Measurements from ENCODE around the gene VAMP5. TPM values are rescaled to one million over a fixed set of nuclear protein-coding genes. Genes with fewer than 3 reads are reported as not detected.

VAMP5 gene
- total and polyA plus RNA-seq, 4 donors = 9.7 to 74.6 (median 40.2) TPM

- TF ChIP-seq JUND (IDR thresholded peaks at IDR 0.05) (no peak), GABPA (IDR thresholded peaks at IDR 0.05 in 1 of 2, conservative IDR thresholded peaks at IDR 0.05 in 1 of 2) (no peak)
Measured at GRCh38 chr2:85579266-85579935, 4.8 kb upstream of the VAMP5 start (continued).

- Histone ChIP-seq H3K9me3 (ENCODE audit: control insufficient read depth in 4 of 4, low read length in 3 of 4) (no peaks in the 10 kb centered on the region), H3K4me1 (ENCODE audit: control insufficient read depth in 4 of 4, insufficient read depth in 4 of 4, low read length in 3 of 4) (peaks cover 9 to 41% (median 26%) of the 10 kb centered on the region in 4 donors), H3K9ac (ENCODE audit: low read depth in 1 of 2, low read length in 2 of 2) (no peak overlapping the region), H3K27ac (ENCODE audit: low read depth in 1 of 2, low read length in 2 of 2) (no peak overlapping the region), H3K27me3 (ENCODE audit: control insufficient read depth in 4 of 4, insufficient read depth in 4 of 4, low read length in 3 of 4) (no peaks in the 10 kb centered on the region), H3K36me3 (ENCODE audit: control insufficient read depth in 4 of 4, insufficient read depth in 3 of 4, low read depth in 1 of 4, low read length in 3 of 4) (peaks cover 0 to 7% (median 2%) of the 10 kb centered on the region in 4 donors), H3K4me3 (ENCODE audit: low read depth in 1 of 3, low read length in 3 of 3) (no peak overlapping the region)
- DNase-seq (ENCODE audit: low spot score) = no peak
- 92% methylated on average over 3 of the region's 3 CpGs for WGBS
- TF ChIP-seq NR2F2 (IDR thresholded peaks at IDR 0.05) = no peak
- TF ChIP-seq HNF4A (conservative IDR thresholded peaks at IDR 0.05) = no peak
- no peak for TF ChIP-seq JUND (IDR thresholded peaks at IDR 0.05)
- no peak for TF ChIP-seq SP1 (IDR thresholded peaks at IDR 0.05)
- no peak for TF ChIP-seq FOXA1 (IDR thresholded peaks at IDR 0.05)
- TF ChIP-seq RAD21 (IDR thresholded peaks at IDR 0.05) = no peak
- TF ChIP-seq HNF4G (IDR thresholded peaks at IDR 0.05) = no peak
- TF ChIP-seq CTCF (IDR thresholded peaks at IDR 0.05; ENCODE audit: low read depth, low read length, missing input control) = no peak
- TF ChIP-seq RXRA (IDR thresholded peaks at IDR 0.05) = no peak
- TF ChIP-seq ATF3 (IDR thresholded peaks at IDR 0.05) = no peak
- no peak for TF ChIP-seq TAF1 (conservative IDR thresholded peaks at IDR 0.05)
- no peak for TF ChIP-seq REST (IDR thresholded peaks at IDR 0.05)
- no peak for TF ChIP-seq EGR1 (IDR thresholded peaks at IDR 0.05; ENCODE audit: low read depth in 2 of 2)
- no peak for TF ChIP-seq FOXA2 (IDR thresholded peaks at IDR 0.05)
- TF ChIP-seq YY1 (IDR thresholded peaks at IDR 0.05) = no peak
- TF ChIP-seq ZBTB33 (IDR thresholded peaks at IDR 0.05) = no peak
- TF ChIP-seq MAX (IDR thresholded peaks at IDR 0.05) = no peak
- no peak for TF ChIP-seq GABPA (IDR thresholded peaks at IDR 0.05 in 1 of 2, conservative IDR thresholded peaks at IDR 0.05 in 1 of 2)
Measured at GRCh38 chr2:85580206-85580605, 4.0 kb upstream of the VAMP5 start.
